GM19455 (cell line): ENCODE data around the gene RRAS.
A peak's percentile ranks its signal among the peaks of the same experiment; 100 is the strongest.

Source experiments
- ATAC-seq: cut with Tn5 transposase; IDR thresholded peaks from one replicate; pipeline ENCODE4 v1.9.1; 2021; ENCODE audit not compliant: unreplicated experiment

Gene RRAS

GRCh38 chr19:49640113-49640898 lies at the start of gene RRAS:
RRAS (minus strand) TSS chr19:49640143; CDS start chr19:49640098, 45 bp downstream.
- peak; percentile 50 for ATAC-seq

GRCh38 chr19:49689133-49690078 lies 49.5 kb upstream of the RRAS start, which contains the start of gene ADM5:
ADM5 (plus strand) TSS chr19:49689594; CDS start chr19:49689838, 244 bp downstream.
- no peak for ATAC-seq

GRCh38 chr19:49688531-49689132 lies 48.7 kb upstream of the RRAS start:
- ATAC-seq = no peak

GRCh38 chr19:49687566-49688316 lies 47.8 kb upstream of the RRAS start:
- ATAC-seq = no peak

GRCh38 chr19:49687150-49687549 lies 47.2 kb upstream of the RRAS start:
- no peak for ATAC-seq

- ATAC-seq = no peak
Observed at GRCh38 chr19:49686503-49687088, 46.7 kb upstream of the RRAS start.

GRCh38 chr19:49685845-49686332 lies 45.9 kb upstream of the RRAS start:
- no peak for ATAC-seq

GRCh38 chr19:49684983-49685553 lies 45.1 kb upstream of the RRAS start:
- no peak for ATAC-seq

- no peak for ATAC-seq
Observed at GRCh38 chr19:49684251-49684982, 44.5 kb upstream of the RRAS start.

GRCh38 chr19:49683814-49684250 lies 43.9 kb upstream of the RRAS start:
- ATAC-seq = no peak

GRCh38 chr19:49682274-49682673 lies 42.3 kb upstream of the RRAS start:
- no peak for ATAC-seq

- ATAC-seq = no peak
Observed at GRCh38 chr19:49681830-49682229, 41.9 kb upstream of the RRAS start.

- no peak for ATAC-seq
Observed at GRCh38 chr19:49680421-49681351, 40.7 kb upstream of the RRAS start.

GRCh38 chr19:49679771-49680413 lies 39.9 kb upstream of the RRAS start:
- no peak for ATAC-seq

- no peak for ATAC-seq
Observed at GRCh38 chr19:49678985-49679770, 39.2 kb upstream of the RRAS start.

GRCh38 chr19:49677901-49678674 lies 38.1 kb upstream of the RRAS start:
- no peak for ATAC-seq
